Common myeloid progenitor, CD34-positive (primary cell): ENCODE results near the gene CHTF18.

Source experiments
- CTCF ChIA-PET: fragments of 350-600 bp; sonication (Branson Sonifier 250); formaldehyde crosslinking; loops from one replicate; lab custom pipeline; 2021; ENCODE audit warnings: antibody characterized with exemption; lab: Charles Lee
- POLR2A ChIA-PET: fragments of 350-600 bp; sonication (Branson Sonifier 250); formaldehyde crosslinking; loops from one replicate; lab custom pipeline; 2021; ENCODE audit warnings: antibody characterized with exemption; lab: Charles Lee
- DNase-seq, 3 donors: peaks; one replicate each; pipeline versions ENCODE4 v3.0.0 to v3.0.0-alpha.2; 2013
- H3K27ac ChIP-seq, 2 experiments: 1 replicate in 1 of 2; 2 replicates in 1 of 2; pipeline ENCODE4 v1.7.0; 2013; ENCODE audit warnings: inconsistent platforms in 2 of 2, low read length in 2 of 2, mild to moderate bottlenecking in 2 of 2, low read depth in 1 of 2, moderate library complexity in 1 of 2; ENCODE audit not compliant: severe bottlenecking in 2 of 2, insufficient read depth in 1 of 2, poor library complexity in 1 of 2
- H3K27me3 ChIP-seq, 5 experiments: replicated peaks in 2 of 5; 1 replicate in 3 of 5; 2 replicates in 2 of 5; pipeline versions ENCODE4 v1.6.1 to v1.7.0; 2013; ENCODE audit warnings: low read length in 4 of 5, mild to moderate bottlenecking in 2 of 5, moderate library complexity in 2 of 5, inconsistent platforms in 1 of 5; ENCODE audit not compliant: insufficient read depth in 5 of 5, control insufficient read depth in 4 of 5
- H3K36me3 ChIP-seq, 4 experiments: 1 replicate in 2 of 4; 2 replicates in 2 of 4; pipeline versions ENCODE4 v1.6.1 to v1.7.0; 2013; ENCODE audit warnings: low read length in 3 of 4, control low read depth in 1 of 4, mild to moderate bottlenecking in 1 of 4; ENCODE audit not compliant: control insufficient read depth in 4 of 4, insufficient read depth in 4 of 4
- H3K4me1 ChIP-seq, 4 experiments: 1 replicate in 3 of 4; 2 replicates in 1 of 4; pipeline versions ENCODE4 v1.6.1 to v1.7.1; 2013; ENCODE audit warnings: low read length in 3 of 4, mild to moderate bottlenecking in 3 of 4, control low read depth in 1 of 4, inconsistent platforms in 1 of 4, moderate library complexity in 1 of 4; ENCODE audit not compliant: control insufficient read depth in 4 of 4, insufficient read depth in 4 of 4; ENCODE audit errors: control extremely low read depth in 1 of 4
- H3K4me3 ChIP-seq, 7 experiments: 1 replicate in 4 of 7; 2 replicates in 3 of 7; pipeline versions ENCODE4 v1.5.1 to v1.7.0; 2013; ENCODE audit warnings: mild to moderate bottlenecking in 7 of 7, low read length in 6 of 7, moderate library complexity in 6 of 7, inconsistent platforms in 2 of 7, low read depth in 2 of 7, control low read depth in 1 of 7; ENCODE audit not compliant: insufficient read depth in 4 of 7, control insufficient read depth in 1 of 7; ENCODE audit errors: extremely low read depth in 1 of 7
- H3K9me3 ChIP-seq, 5 experiments: 1 replicate in 4 of 5; 2 replicates in 1 of 5; pipeline versions ENCODE4 v1.6.1 to v1.7.1; 2013; ENCODE audit warnings: low read length in 4 of 5, mild to moderate bottlenecking in 2 of 5, inconsistent platforms in 1 of 5, low read depth in 1 of 5, moderate library complexity in 1 of 5; ENCODE audit not compliant: control insufficient read depth in 4 of 5, insufficient read depth in 2 of 5; ENCODE audit errors: control extremely low read depth in 1 of 5
- WGBS: methylation state at CpG from one replicate; pipeline ENCODE4 v1.1.5; 2013; ENCODE audit not compliant: insufficient coverage; 5-methylcytosine and 5-hydroxymethylcytosine counted together

CHTF18 gene

GRCh38 chr16:842711-843560, 54.5 kb downstream of the CHTF18 start:
- ChIA-PET POLR2A (no interaction called here), CTCF (no interaction called here)
- peaks cover 0 to 2% (median 0%) of the 10 kb centered on the region in 4 experiments for H3K4me1 ChIP-seq
- no peak for DNase-seq
- 94% methylated on average over 27 of the region's 33 CpGs for WGBS
- no peak overlapping the region for H3K4me3 ChIP-seq
- no peaks in the 10 kb centered on the region for H3K36me3 ChIP-seq
- no peak overlapping the region for H3K27ac ChIP-seq
- peaks cover 0 to 10% (median 2%) of the 10 kb centered on the region in 5 experiments for H3K9me3 ChIP-seq
- peaks cover 0 to 3% (median 0%) of the 10 kb centered on the region in 5 experiments for H3K27me3 ChIP-seq

GRCh38 chr16:843771-844170, 55.4 kb downstream of the CHTF18 start:
- DNase-seq: no peak
- Histone ChIP-seq H3K9me3 (peaks cover 0 to 12% (median 10%) of the 10 kb centered on the region in 5 experiments), H3K4me3 (no peak overlapping the region), H3K4me1 (peaks cover 0 to 2% (median 0%) of the 10 kb centered on the region in 4 experiments), H3K36me3 (no peaks in the 10 kb centered on the region), H3K27ac (no peak overlapping the region), H3K27me3 (peaks cover 0 to 3% (median 0%) of the 10 kb centered on the region in 5 experiments)
- ChIA-PET POLR2A (no interaction called here), CTCF (no interaction called here)
- WGBS: 96% methylated on average over 17 of the region's 20 CpGs

GRCh38 chr16:844638-845350, 56.4 kb downstream of the CHTF18 start:
- H3K36me3 ChIP-seq: no peaks in the 10 kb centered on the region
- POLR2A ChIA-PET: no interaction called here
- CTCF ChIA-PET: no interaction called here
- H3K4me3 ChIP-seq: no peak overlapping the region
- H3K27ac ChIP-seq: no peak overlapping the region
- 93% methylated on average over 40 of the region's 48 CpGs for WGBS
- H3K9me3 ChIP-seq: peaks cover 0 to 20% (median 18%) of the 10 kb centered on the region in 5 experiments
- peaks cover 0 to 2% (median 0%) of the 10 kb centered on the region in 5 experiments for H3K27me3 ChIP-seq
- H3K4me1 ChIP-seq: peaks cover 0 to 2% (median 0%) of the 10 kb centered on the region in 4 experiments
- no peak for DNase-seq

DNA sequence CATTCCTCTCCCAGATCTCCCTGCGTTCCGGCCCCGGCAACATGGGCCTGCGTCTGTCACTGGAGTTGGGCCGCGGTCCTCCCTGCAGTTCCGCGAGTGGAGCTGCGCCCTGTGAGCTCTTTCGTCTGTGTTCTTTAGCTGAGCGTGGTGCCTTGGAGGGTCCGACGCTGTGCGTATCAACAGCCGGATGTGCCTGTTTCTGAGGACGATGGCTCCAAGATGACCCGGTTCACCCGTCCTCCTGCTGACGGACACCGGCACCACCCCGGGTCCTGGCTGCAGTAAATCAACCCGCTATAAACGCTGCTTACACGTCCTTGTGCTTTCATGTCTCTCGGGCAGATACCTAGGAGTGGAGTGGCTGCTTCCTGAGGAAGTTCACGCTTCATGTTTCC, 56.9 kb downstream of the CHTF18 start:
- Histone ChIP-seq H3K9me3 (peaks cover 0 to 26% (median 23%) of the 10 kb centered on the region in 5 experiments), H3K36me3 (no peaks in the 10 kb centered on the region), H3K4me1 (peaks cover 0 to 2% (median 0%) of the 10 kb centered on the region in 4 experiments), H3K27ac (no peak overlapping the region), H3K4me3 (no peak overlapping the region), H3K27me3 (no peaks in the 10 kb centered on the region)
- POLR2A ChIA-PET: no interaction called here
- CTCF ChIA-PET: no interaction called here
- WGBS: 73% methylated on average over 25 of the region's 26 CpGs
- DNase-seq: no peak

DNA sequence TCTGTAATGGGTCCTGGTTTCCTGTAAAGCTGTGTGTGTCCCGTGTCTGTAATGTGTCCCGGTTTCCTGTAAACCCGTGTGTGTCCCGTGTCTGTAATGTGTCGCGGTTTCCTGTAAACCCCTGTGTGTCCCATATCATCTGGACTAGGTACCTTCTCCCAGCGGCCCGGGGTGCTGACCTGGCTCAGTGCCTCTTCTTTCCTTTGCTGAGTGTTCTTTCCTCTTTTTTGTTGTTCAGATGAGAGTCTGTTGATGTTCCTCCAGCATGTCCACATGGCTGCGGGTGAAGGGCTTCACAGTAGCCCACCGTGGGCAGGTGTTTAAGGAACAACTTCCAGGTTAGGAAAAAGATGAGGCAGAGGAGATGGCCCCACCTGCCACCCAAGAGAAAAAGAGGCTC, 58.7 kb downstream of the CHTF18 start:
- Histone ChIP-seq H3K9me3 (peaks cover 0 to 41% (median 35%) of the 10 kb centered on the region in 5 experiments), H3K4me3 (no peak overlapping the region), H3K27ac (no peak overlapping the region), H3K27me3 (no peaks in the 10 kb centered on the region), H3K4me1 (no peaks in the 10 kb centered on the region), H3K36me3 (no peaks in the 10 kb centered on the region)
- 92% methylated on average over 9 of the region's 10 CpGs for WGBS
- DNase-seq: no peak
- POLR2A ChIA-PET: no interaction called here
- CTCF ChIA-PET: no interaction called here
